Colonic mucosa (tissue), 4 donors: ENCODE measurements around the gene KANK2. TPM values are rescaled to one million over a fixed set of nuclear protein-coding genes. Genes with fewer than 3 reads are reported as not detected.
A peak's percentile ranks its signal among the peaks of the same experiment; 100 is the strongest.

Experiments
- DNase-seq: peaks from one replicate; pipeline ENCODE4 v3.0.0-alpha.2; 2020
- H3K27ac ChIP-seq: fragments of 200-600 bp; one replicate; pipeline ENCODE4 v1.8.0; 2021
- H3K27me3 ChIP-seq: fragments of 200-600 bp; one replicate; pipeline ENCODE4 v1.8.0; 2021
- H3K36me3 ChIP-seq: fragments of 200-600 bp; one replicate; pipeline ENCODE4 v1.8.0; 2021
- H3K4me1 ChIP-seq: fragments of 200-600 bp; one replicate; pipeline ENCODE4 v1.8.0; 2021; ENCODE audit warnings: mild to moderate bottlenecking
- H3K4me3 ChIP-seq: fragments of 200-600 bp; one replicate; pipeline ENCODE4 v1.8.0; 2021
- H3K9ac ChIP-seq, 2 donors: one replicate each; pipeline ENCODE4 v1.7.0; 2013; ENCODE audit warnings: control low read depth in 2 of 2, low read depth in 2 of 2, low read length in 2 of 2
- H3K9me3 ChIP-seq: fragments of 200-600 bp; one replicate; pipeline ENCODE4 v1.8.0; 2021
- intact Hi-C: fragments of 100-400 bp; cut with DNase I; formaldehyde crosslinking; loops from one replicate; pipeline ENCODE4 v1.14.1; 2022
- total RNA-seq, 2 donors: library from RNA; stranded (reverse); fragmentation: NEBNext Ultra II Directional in 1 of 2; extraction: Animal tissue kit (Norgen Biotek cat#: 25700) in 1 of 2; gene quantifications; one replicate each; pipeline ENCODE4 v1.2.1, GENCODE V29; 2021
- TF ChIP-seq, protein P1 (sequence below): fragments of 200-600 bp; IDR thresholded peaks from one replicate; pipeline ENCODE4 v1.8.0; 2022; ENCODE audit warnings: antibody characterized with exemption, mild to moderate bottlenecking
- donor health status: healthy.
- donor health status: DM: no; HTN: no; CAD: no.
- donor health status: DM: no; HTN: no; CAD: no.

The KANK2 gene
- total RNA-seq, 2 donors from 2014 or later: 44.1 to 87.8 TPM

DNA sequence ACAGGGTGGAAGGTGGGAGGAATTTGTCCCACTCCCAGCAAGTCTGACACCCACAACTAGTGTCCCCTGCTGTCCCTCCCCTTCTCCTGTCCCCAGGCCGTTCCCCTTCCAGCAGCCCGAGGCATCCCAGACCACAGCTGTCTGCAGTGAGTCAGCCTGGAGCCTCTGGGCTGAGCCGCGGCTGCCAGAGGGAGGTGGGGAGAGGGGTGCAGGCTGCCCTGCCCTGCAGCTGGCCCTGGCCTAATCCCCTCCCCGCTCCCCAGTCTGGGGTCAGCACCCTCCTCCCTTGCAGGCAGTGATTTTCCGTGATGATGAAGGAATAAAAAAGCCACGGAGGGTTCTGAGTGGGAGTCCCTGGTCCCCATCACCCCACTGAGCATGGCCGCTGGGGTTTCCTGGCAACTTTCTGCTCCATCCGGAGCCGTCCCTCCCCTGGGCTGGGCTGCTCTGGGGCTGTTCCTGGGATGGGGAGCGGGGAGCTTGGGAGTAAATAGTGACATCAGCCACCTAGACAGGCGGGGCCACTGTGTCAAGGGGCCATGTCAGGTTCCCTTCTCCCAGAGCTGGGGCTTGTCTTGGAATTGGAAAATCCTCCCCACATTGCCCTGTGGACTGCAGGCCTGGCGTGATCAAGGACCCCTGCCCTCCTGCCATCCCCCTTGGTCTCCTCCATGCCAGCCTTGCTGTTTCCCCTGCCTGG, 58.6 kb downstream of the KANK2 start:
- TF ChIP-seq, protein P1, sequence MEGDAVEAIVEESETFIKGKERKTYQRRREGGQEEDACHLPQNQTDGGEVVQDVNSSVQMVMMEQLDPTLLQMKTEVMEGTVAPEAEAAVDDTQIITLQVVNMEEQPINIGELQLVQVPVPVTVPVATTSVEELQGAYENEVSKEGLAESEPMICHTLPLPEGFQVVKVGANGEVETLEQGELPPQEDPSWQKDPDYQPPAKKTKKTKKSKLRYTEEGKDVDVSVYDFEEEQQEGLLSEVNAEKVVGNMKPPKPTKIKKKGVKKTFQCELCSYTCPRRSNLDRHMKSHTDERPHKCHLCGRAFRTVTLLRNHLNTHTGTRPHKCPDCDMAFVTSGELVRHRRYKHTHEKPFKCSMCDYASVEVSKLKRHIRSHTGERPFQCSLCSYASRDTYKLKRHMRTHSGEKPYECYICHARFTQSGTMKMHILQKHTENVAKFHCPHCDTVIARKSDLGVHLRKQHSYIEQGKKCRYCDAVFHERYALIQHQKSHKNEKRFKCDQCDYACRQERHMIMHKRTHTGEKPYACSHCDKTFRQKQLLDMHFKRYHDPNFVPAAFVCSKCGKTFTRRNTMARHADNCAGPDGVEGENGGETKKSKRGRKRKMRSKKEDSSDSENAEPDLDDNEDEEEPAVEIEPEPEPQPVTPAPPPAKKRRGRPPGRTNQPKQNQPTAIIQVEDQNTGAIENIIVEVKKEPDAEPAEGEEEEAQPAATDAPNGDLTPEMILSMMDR: no peak
- DNase-seq: peak; percentile 60
- no peaks in the 10 kb centered on the region for H3K27me3 ChIP-seq
- no peaks in the 10 kb centered on the region for H3K9me3 ChIP-seq
- no peak overlapping the region for H3K4me3 ChIP-seq
- peaks cover 9% of the 10 kb centered on the region for H3K4me1 ChIP-seq
- peak overlapping the region; percentile 16 to 22 for H3K9ac ChIP-seq
- intact Hi-C loops: no loop called here
- H3K36me3 ChIP-seq: no peaks in the 10 kb centered on the region
- peak overlapping the region; percentile 68 for H3K27ac ChIP-seq

DNA sequence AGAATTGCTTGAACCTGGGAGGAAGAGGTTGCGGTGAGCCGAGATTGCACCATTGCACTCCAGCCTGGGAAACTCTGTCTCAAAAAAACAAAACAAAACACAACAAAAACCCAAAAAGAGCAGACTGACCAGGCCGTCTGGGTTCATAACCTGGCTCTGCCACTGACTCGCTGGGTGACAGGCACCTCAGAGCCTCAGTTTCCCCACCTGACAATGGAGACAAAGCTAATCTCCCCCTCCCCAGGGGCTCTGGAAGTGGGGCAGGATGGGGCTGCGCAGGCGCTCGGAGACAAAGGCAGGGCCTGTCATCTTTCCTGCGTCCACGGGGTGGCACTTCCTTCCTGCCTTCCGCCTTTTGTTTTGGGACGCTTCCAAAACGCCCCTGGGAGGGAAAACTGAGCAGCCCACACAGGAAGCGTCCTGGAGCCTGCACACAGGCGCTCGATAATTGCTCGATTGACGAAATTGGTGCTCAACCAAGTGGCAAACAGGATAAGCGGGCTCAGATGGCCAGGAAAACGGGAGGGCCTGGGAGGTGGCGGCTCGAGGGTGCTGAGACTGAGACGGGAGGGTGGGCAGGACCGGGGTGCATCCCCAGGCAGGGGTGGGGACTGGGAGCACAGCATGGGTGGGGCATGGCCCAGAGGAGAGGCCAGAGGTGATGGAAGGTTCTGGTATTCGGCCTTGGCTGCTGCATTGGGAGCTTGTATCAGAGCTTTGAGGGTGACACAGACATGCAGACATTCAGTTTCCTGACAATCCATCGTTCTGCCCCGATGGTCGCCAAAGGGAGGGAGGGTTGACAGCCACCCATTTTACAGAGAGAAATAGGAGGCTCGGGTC, 59.6 kb downstream of the KANK2 start:
- DNase-seq: peak; percentile 80
- TF ChIP-seq, protein P1: peak; percentile 72
- peaks cover 9% of the 10 kb centered on the region for H3K4me1 ChIP-seq
- intact Hi-C loops: loop anchor here (1.0 kb wide), 1 partner anchor 67 kb away; no protein-coding TSS in a partner anchor
- no peaks in the 10 kb centered on the region for H3K9me3 ChIP-seq
- peak overlapping the region; percentile 68 for H3K27ac ChIP-seq
- peak overlapping the region in 1 of 2 donors; percentile 60 for H3K9ac ChIP-seq
- peak overlapping the region; percentile 10 for H3K4me3 ChIP-seq
- no peaks in the 10 kb centered on the region for H3K36me3 ChIP-seq
- no peaks in the 10 kb centered on the region for H3K27me3 ChIP-seq

DNA sequence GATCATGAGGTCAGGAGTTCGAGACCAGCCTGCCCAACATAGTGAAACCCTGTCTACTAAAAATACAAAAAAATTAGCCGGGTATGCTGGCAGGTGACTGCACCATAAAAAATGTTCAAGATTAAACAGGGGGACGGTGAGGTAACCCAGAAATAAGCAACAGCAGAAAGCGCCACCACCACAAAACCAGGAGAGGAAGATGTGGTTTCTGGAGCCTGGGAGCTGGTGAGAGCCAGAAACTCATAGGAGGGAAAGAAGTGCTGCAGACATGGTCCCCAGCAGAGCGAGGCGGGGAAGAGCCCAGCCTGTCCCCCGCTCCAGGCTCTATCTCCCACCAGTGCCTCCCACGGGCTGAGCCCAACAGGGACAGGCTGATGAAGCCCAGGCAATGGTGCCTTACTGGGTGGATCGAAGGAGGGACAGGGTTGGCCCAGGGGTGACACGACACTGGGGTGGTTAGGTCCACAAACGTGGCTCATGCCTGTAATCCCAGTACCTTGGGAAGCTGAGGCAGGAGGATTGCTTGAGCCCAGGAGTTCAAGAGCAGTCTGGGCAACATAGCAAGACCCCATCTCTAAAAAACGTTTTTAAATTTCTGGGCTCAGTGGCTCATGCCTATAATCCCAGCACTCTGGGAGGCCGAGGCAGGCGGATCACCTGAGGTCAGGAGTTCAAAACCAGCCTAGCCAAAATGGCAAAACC, 60.8 kb downstream of the KANK2 start:
- peaks cover 9% of the 10 kb centered on the region for H3K4me1 ChIP-seq
- peaks cover 6% of the 10 kb centered on the region for H3K36me3 ChIP-seq
- no peaks in the 10 kb centered on the region for H3K27me3 ChIP-seq
- no peak overlapping the region for H3K4me3 ChIP-seq
- no peak for DNase-seq
- intact Hi-C loops: loop anchor here (1.0 kb wide), 1 partner anchor 68 kb away; no protein-coding TSS in a partner anchor
- H3K27ac ChIP-seq: no peak overlapping the region
- no peak overlapping the region for H3K9ac ChIP-seq
- H3K9me3 ChIP-seq: no peaks in the 10 kb centered on the region
- TF ChIP-seq, protein P1: no peak

DNA sequence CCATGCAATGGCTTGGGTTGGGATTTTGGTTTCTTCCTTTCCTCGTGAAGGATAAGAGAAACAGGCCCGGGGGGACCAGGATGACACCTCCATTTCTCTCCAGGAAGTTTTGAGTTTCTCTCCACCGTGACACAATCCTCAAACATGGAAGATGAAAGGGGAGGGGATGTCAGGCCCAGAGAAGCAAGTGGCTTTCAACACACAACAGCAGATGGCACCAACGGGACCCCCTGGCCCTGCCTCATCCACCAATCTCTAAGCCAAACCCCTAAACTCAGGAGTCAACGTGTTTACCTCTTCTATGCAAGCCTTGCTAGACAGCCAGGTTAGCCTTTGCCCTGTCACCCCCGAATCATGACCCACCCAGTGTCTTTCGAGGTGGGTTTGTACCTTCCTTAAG, 65.9 kb downstream of the KANK2 start:
- Histone ChIP-seq H3K27me3 (no peaks in the 10 kb centered on the region), H3K9me3 (no peaks in the 10 kb centered on the region), H3K4me1 (no peaks in the 10 kb centered on the region), H3K4me3 (no peak overlapping the region), H3K27ac (no peak overlapping the region), H3K36me3 (peaks cover 50% of the 10 kb centered on the region), H3K9ac (no peak overlapping the region)
- TF ChIP-seq, protein P1: no peak
- intact Hi-C loops: no loop called here
- no peak for DNase-seq

DNA sequence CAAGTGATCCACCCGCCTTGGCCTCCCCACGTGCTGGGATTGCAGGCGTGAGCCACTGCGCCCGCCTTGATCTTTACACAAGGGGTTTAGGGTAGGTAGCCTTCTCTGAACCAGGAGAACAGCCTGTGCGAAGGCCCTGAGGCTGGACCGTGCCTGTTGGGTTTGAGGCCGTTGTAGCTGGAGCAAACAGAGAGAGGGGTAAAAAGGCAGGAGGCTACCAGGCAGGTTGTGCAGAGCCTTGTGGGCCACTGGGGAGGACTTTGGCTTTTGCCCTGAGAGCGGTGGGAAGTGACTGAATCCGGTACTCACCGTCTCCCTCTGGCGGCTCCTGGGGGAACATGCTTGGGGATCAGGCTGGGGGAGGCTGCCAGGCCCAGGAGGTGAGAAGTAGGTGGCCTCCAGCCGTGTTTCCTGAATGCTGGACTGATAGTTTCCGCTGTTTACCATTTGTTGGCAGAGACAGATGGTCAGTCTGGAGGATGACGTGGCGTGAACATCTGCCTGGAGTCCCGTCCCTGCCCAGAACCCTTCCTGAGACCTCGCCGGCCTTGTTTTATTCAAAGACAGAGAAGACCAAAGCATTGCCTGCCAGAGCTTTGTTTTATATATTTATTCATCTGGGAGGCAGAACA, 66.4 kb downstream of the KANK2 start:
- Histone ChIP-seq H3K4me3 (no peak overlapping the region), H3K36me3 (peaks cover 51% of the 10 kb centered on the region), H3K9ac (no peak overlapping the region), H3K4me1 (no peaks in the 10 kb centered on the region), H3K9me3 (no peaks in the 10 kb centered on the region), H3K27ac (peak overlapping the region; percentile 6), H3K27me3 (no peaks in the 10 kb centered on the region)
- intact Hi-C loops: no loop called here
- TF ChIP-seq, protein P1: peak; percentile 68
- peak; percentile 84 for DNase-seq
